Ammon's horn (tissue), 1 donor: ENCODE measurements around the gene PALM.
A peak's percentile ranks its signal among the peaks of the same experiment; 100 is the strongest.
"Not testable (repeated sequence)": the region's sequence is repeated elsewhere in the genome, so short reads cannot be mapped to it uniquely, and the experiment has no call there.

ENCODE experiments used
- DNase-seq: peaks from one replicate; pipeline ENCODE4 v3.0.0-alpha.2; 2016; ENCODE audit warnings: low spot score

PALM gene

GRCh38 chr19:679418-680286 is 29.1 kb upstream of the PALM start:
- DNase-seq, result peak; percentile 43

DNA sequence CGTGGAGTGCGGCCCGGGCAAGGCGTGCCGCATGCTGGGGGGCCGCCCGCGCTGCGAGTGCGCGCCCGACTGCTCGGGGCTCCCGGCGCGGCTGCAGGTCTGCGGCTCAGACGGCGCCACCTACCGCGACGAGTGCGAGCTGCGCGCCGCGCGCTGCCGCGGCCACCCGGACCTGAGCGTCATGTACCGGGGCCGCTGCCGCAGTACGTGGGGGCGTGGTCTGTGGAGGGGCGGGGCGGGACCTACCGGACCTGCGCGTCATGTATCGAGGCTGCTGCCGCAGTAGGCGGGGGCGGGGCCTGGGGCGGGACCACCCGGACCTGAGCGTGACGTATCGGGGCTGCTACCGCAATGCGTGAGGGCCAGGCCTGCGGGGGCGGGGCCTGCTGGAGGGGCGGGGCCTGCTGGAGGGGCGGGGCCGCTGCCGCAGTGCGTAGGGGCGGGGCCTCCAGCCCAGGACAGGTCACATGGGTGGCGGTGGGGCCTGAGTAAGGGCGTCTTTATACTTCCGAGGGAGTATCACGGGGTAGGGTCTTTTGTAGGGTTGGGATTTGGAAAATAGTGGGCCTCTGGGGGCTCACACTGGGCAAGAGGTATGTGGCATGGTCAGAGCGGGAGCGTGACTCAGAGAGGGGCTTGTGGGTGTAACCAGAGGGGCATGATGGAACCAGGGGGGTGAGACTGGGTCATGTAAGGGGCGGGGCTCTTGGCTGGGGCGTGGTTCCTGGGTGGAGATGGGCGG is 28.3 kb upstream of the PALM start:
- DNase-seq, result peak; percentile 99

DNA sequence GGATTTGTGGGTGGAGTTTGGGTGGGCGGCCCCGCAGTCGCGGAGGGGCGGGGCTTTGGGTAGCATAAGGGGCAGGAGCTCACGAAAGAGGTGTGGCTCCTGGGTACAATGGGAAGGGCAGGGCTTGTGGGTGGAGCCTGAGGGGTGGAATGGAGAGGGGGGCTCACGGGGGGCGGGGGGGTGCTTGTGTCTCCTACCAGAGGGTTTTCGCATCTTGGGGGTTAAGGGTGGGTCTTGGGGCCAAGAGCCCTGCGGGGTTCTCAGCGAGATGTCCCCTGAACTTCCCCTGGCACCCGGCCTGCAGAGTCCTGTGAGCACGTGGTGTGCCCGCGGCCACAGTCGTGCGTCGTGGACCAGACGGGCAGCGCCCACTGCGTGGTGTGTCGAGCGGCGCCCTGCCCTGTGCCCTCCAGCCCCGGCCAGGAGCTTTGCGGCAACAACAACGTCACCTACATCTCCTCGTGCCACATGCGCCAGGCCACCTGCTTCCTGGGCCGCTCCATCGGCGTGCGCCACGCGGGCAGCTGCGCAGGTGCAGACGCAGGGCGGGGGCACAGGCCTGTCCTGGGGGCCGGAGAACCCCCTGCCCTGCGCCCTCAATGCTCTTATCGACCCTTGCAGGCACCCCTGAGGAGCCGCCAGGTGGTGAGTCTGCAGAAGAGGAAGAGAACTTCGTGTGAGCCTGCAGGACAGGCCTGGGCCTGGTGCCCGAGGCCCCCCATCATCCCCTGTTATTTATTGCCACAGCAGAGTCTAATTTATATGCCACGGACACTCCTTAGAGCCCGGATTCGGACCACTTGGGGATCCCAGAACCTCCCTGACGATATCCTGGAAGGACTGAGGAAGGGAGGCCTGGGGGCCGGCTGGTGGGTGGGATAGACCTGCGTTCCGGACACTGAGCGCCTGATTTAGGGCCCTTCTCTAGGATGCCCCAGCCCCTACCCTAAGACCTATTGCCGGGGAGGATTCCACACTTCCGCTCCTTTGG is 27.4 kb upstream of the PALM start:
- DNase-seq, result peak; percentile 90

DNA sequence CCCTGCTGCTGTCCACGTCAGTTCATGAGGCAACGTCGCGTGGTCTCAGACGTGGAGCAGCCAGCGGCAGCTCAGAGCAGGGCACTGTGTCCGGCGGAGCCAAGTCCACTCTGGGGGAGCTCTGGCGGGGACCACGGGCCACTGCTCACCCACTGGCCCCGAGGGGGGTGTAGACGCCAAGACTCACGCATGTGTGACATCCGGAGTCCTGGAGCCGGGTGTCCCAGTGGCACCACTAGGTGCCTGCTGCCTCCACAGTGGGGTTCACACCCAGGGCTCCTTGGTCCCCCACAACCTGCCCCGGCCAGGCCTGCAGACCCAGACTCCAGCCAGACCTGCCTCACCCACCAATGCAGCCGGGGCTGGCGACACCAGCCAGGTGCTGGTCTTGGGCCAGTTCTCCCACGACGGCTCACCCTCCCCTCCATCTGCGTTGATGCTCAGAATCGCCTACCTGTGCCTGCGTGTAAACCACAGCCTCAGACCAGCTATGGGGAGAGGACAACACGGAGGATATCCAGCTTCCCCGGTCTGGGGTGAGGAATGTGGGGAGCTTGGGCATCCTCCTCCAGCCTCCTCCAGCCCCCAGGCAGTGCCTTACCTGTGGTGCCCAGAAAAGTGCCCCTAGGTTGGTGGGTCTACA is 25.9 kb upstream of the PALM start:
- DNase-seq, result no peak

DNA sequence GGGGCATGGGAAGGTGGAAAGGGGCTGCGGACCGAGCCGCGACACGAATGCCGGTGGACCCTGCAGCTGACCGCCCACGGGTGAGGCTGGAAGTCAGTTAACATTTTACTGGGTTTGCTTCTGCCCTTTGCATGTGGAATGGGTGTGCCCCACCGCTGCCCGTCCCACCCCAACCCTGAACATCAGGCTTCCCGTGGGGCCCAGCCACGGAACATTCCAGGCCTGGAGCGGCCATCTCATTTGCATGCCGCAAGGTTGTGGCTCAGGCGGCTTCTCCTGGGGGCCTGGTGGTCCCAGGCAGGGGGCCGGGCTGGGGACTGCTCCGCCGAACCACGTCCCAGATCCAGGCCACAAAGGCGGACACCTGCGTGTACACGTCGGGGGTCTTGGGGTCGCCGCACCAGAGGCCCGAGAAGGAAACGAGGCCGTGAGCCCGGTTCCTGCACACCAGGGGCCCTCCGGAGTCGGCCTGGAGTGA is 23.2 kb upstream of the PALM start:
- no peak for DNase-seq

DNA sequence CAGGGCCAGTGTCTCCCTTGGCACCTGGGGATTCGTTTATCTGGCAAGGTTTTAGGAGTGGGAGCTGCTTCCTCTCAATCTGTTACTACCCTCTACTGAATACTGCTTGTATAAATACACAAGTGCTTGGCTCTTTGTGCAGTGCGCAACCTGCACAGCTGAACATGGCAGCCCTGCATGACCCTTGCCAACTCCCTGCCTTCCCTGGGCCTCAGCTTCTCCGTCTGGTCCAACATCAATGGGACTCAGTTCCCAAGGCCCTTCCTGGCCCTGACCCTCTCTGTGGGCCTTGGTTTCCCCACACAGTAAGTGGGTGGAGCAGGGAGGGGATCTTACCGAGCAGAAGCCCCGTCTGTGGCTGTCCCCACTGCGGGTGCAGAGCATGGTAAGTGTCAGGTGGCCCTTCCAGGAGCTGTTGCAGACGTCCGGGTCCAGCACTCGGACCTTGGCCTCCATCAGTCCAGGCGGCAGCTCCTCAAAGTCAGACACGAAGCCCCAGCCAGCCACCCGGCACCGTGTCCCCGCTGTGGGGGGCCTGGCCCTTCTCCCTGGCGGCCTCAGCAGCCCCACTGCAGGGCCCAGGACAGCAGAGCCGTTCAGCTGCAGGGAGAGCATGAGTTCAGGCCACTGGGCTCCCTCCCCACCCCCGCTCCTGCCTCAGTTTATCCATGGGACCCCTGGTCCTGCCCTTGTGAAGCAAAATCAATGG is 22.0 kb upstream of the PALM start:
- DNase-seq, result no peak

DNA sequence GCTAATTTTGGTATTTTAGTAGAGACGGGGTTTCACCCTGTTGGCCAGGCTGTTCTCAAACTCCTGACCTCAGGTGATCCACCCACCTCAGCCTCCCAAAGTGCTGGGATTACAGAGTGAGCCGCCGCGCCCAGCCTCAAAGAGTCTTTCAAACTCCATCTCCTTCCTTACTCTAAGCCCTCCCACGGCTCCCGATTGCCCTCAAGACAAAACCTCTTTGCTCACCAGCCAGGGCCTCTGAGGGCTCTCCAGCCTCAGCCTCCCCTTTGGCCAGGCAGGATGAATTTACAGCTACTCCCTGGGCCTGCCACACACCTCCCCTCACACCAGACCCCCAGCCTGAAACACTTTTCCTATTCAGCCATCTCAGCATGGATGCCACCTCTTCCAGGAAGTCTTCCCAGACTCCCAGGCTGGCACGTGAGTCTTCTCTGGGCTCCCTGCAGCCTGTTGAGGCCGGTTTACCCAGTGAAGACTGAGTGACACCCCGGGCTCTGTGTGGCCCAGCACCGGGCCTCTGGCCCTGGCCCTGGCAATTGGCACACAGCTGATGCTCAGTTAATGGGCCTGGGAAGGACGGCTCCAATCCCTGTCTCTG is 21.1 kb upstream of the PALM start:
- no peak for DNase-seq

GRCh38 chr19:688214-688613 is 20.5 kb upstream of the PALM start:
- DNase-seq, result no peak

DNA sequence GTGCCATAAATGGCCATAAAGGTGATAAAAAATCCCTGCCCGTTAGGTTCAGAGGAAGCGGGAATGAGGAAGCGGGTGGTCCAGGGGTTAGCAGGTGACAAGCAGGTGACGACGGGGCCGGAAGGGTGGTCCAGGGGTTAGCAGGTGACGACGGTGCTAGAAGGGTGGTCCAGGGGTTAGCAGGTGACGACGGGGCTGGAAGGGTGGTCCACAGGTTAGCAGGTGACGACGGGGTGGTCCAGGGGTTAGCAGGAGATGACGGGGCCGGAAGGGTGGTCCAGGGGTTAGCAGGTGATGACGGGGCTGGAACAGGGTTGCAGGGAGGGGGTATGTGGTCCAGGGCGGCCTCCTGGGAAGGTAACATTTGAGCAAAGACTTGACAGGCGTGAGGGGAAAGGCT is 19.7 kb upstream of the PALM start:
- no peak for DNase-seq

GRCh38 chr19:690203-690602 is 18.5 kb upstream of the PALM start:
- DNase-seq, result no peak

DNA sequence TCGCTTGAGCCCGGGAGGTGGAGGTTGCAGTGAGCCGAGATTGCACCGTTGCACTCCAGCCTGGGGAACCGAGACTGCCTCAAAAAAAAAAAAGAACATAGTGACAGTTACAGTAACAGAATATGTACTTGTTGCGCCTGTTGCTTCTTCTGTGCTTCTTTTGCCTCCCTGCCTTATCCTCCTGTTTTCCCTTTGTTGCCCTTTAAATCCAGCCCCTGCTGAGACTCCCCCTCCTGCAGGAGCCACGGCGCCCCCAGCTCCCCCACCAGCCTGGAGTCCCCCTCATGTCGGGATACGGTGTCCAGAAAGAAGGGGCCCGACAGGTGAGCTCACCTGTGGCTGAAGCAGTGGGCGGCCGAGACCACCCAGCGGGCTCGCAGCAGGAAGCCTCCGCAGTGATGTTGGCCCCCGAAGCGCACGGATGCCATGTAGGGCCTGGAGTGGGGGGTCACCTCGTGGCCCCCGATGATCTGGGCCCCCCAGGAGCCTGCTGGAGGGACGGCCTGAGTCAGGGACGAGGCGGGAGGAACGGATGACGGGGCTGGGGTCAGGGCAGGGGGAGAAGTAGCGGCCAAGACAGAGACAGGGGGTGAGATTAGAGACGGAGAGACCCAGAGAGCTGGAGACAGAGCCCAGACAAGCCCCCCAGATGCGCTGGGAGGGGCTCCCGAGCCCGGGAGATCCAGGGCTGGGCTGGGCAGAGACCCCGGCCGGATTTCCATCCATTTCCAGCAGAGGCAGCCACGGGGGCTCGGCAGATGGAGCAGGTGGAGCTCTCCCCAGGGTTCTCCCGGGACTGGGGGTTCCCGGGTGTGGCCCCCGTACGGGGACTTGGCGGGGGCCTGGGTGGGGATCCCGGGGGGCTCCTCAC is 14.0 kb upstream of the PALM start:
- no peak for DNase-seq

DNA sequence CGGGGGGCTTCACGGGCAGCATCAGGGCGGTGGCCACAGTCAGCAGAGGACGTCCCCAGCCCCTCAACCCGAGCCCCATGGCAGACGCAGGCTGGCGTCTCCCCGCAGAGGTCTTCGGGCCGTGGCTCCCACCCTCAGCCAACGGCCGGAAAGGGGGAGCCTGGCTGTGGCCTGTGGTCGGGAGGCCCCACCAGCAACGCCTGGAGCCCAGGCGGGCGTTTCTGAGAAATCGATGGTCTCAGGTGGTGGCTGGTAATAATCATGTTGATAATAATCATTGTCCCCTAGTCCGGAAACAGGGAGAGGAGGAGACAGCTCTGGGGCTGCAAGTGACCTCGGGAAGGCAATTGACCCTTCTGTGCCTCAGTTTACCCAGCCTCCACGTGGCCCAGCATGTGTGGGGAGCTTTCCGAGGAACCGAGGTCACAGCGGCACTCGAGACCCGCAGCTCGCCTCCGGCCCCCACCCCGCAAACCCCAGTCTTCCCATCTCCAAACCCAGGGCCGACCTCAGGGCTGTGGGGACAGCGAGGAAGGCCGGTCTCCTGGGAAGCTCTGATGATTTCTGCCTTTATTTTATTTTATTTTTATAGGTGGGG is 13.3 kb upstream of the PALM start, which contains the start of gene PRSS57:
Gene PRSS57 (minus strand): TSS at position 101 of the 598 bp plus-strand sequence. CDS start 22 bp downstream, at position 79.
- DNase-seq, result no peak

- DNase-seq, result not testable (repeated sequence)
Observed at GRCh38 chr19:698529-698928, 10.2 kb upstream of the PALM start.

DNA sequence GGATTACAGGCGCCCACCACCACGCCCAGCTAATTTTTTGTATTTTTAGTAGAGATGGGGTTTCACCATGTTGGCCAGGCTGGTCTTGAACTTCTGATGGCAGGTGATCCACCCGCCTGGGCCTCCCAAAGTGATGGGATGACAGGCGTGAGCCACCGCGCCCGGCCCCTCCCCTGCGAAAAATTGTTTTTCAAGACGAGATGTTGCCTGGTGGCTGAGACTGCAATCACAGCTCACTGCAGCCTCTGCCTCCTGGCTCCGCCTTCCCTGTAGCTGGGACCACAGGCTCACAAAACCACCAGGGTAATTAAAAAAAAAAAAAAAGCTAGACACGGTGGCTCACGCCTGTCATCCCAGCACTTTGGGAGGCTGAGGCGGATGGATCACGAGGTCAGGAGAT is 8.8 kb upstream of the PALM start:
- DNase-seq, result not testable (repeated sequence)

- DNase-seq, result not testable (repeated sequence)
Observed at GRCh38 chr19:702847-703246, 5.9 kb upstream of the PALM start.

- no peak for DNase-seq
Observed at GRCh38 chr19:703329-703650, 5.4 kb upstream of the PALM start.

GRCh38 chr19:703651-704446 is 4.9 kb upstream of the PALM start:
- DNase-seq, result no peak

DNA sequence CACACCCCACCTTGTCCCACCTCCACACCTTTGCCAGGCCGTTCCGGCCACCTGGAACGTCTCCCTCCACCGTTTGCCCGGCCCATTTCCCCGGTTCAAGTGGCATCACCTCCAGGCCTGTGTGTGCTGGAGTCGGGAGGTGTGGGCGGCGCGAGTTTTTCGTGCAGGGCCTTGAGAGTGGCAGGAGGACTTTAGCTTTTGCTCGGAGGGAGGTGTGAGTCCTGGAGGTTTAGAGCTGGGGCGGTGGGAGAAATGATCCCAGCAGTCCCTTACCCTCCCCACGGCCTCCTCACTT is 4.3 kb upstream of the PALM start:
- no peak for DNase-seq
